ENCODE results near the gene PLEK2. TPM values are rescaled to one million over a fixed set of nuclear protein-coding genes. Genes with fewer than 3 reads are reported as not detected.
"Not testable (repeated sequence)": the region's sequence is repeated elsewhere in the genome, so short reads cannot be mapped to it uniquely, and the experiment has no call there.

The PLEK2 gene
- total and polyA plus RNA-seq, 4 donors, result 0.77 to 1.6 (median 1.0) TPM; not detected in 1

DNA sequence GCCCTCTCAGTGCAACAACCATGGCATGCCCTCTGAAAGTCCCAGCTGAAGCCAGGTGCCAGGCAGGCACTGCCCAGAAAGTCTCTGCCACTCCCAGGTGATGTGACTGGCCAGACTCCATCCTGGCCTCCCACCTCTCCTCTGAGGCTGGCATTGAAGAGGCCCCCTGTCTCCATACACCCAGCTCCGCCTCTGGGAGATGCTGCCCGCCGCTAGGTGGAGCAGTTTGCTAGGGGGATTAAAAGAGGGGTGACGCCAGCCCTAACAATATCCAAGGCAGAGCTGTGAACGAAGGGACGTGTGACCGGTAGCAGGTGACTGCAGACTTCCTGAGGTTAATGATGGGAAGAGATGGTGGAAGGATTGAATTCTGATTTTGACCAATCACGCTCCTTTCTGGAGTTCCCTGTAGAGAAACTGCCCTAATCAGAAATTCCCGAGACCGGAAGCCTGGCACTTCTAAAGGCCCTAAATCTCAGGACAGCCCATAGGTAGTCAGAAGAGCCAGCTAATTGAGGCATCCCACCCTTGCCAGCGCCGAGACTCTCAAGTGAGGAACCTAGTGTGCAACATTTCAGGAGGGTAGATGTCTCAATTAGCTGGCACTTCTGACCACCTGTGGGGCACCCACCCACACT is 8.3 kb upstream of the PLEK2 start:
- H3K4me1 ChIP-seq (ENCODE audit: control insufficient read depth, insufficient read depth, low read length), result no peaks in the 10 kb centered on the region
- peaks cover 2% of the 10 kb centered on the region for H3K27me3 ChIP-seq (ENCODE audit: control insufficient read depth, insufficient read depth, low read length)
- no peaks in the 10 kb centered on the region for H3K36me3 ChIP-seq (ENCODE audit: control insufficient read depth, insufficient read depth, low read length)
- H3K9me3 ChIP-seq (ENCODE audit: control insufficient read depth, insufficient read depth, low read length), result no peaks in the 10 kb centered on the region
- no peak overlapping the region for H3K4me3 ChIP-seq (ENCODE audit: low read depth, low read length)
- H3K27ac ChIP-seq (ENCODE audit: low read depth, low read length), result no peak overlapping the region
- no peak for DNase-seq (ENCODE audit: low read depth in 4 of 6, low spot score in 6 of 6)
- 68% methylated on average over 6 of the region's 12 CpGs for WGBS (ENCODE audit: insufficient coverage)

DNA sequence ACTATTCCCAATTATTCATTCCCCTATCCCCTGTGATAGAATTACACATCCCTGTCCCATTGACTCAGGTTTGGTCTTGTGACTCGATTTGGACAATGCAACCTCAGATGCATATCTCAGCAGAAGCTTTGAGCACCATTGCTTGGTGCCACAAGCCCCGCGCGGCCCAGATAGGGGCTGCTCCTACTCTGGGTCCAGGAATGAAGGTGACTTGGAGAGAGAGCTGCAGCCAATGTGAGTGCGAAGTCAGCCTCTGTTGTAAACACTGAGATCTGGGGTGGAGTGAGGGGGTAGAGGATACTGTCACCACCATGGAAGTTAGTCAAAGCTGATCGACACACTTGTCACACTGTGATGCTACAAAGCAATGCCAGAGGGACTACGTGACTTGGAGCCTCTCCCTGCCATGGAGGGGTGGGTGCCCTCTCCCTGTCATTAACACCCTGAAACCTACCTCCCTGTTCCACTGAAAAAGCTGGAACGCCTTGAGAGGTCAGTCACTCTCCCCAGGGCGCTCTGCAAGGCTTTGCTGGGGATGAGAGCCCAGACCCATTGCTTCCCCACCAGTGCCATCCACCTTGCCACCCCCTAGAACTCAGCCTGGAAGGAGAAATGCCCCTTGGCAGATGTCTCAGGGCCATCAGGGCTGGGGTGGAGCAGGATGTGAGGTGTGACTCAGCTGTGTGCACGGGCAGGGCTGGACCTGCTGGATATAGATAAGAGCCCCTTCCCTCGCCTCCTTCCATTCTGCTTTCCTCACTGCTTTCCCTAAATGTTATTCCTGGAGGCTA is 6.6 kb upstream of the PLEK2 start:
- Histone ChIP-seq H3K36me3 (ENCODE audit: control insufficient read depth, insufficient read depth, low read length) (no peaks in the 10 kb centered on the region), H3K4me1 (ENCODE audit: control insufficient read depth, insufficient read depth, low read length) (no peaks in the 10 kb centered on the region), H3K9me3 (ENCODE audit: control insufficient read depth, insufficient read depth, low read length) (no peaks in the 10 kb centered on the region), H3K27ac (ENCODE audit: low read depth, low read length) (no peak overlapping the region), H3K27me3 (ENCODE audit: control insufficient read depth, insufficient read depth, low read length) (peaks cover 2% of the 10 kb centered on the region), H3K4me3 (ENCODE audit: low read depth, low read length) (no peak overlapping the region)
- WGBS (ENCODE audit: insufficient coverage), result 87% methylated on average over 8 of the region's 11 CpGs
- DNase-seq (ENCODE audit: low read depth in 4 of 6, low spot score in 6 of 6), result no peak

DNA sequence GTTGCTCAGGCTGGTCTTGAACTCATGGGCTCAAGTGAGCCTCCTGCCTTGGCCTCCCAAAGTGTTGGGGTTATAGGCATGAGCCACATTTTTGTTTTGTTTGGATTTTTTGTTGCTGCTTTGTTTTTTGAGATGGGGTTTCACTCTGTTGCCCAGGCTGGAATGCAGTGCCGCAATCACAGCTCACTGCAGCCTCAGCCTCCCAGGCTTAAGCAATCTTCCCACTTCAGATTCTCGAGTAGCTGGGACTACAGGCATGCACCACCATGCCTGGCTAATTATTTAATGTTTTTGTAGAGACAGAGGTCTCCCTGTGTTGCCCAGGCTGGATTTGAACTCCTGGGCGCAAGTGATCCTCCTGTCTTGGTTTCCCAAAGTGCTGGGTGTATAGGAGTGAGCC is 5.7 kb upstream of the PLEK2 start:
- no peak for DNase-seq (ENCODE audit: low read depth in 4 of 6, low spot score in 6 of 6)
- H3K4me3 ChIP-seq (ENCODE audit: low read depth, low read length), result no peak overlapping the region
- no peaks in the 10 kb centered on the region for H3K36me3 ChIP-seq (ENCODE audit: control insufficient read depth, insufficient read depth, low read length)
- no peaks in the 10 kb centered on the region for H3K9me3 ChIP-seq (ENCODE audit: control insufficient read depth, insufficient read depth, low read length)
- WGBS (ENCODE audit: insufficient coverage), result 100% methylated on average over 2 of the region's 3 CpGs
- no peak overlapping the region for H3K27ac ChIP-seq (ENCODE audit: low read depth, low read length)
- no peaks in the 10 kb centered on the region for H3K4me1 ChIP-seq (ENCODE audit: control insufficient read depth, insufficient read depth, low read length)
- peaks cover 4% of the 10 kb centered on the region for H3K27me3 ChIP-seq (ENCODE audit: control insufficient read depth, insufficient read depth, low read length)

DNA sequence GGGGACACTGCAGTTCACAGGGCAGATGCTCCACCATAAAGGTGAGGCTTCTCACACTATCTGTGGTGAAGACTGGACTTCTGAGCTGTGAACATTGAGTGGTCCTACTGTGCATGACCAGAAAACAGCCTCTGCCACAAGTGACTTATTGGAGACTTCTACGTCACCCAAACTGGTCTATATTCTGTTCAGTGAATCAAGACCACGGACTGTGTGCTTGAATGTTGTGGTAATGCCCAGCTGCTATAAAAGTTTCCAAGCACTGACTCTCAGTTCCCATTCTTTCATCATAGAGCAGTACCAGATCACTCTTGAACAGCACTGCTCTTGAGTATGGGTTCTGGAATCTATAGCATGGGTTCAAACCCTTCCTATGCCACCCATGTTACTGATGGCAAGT is 4.8 kb upstream of the PLEK2 start:
- H3K9me3 ChIP-seq (ENCODE audit: control insufficient read depth, insufficient read depth, low read length), result no peaks in the 10 kb centered on the region
- H3K36me3 ChIP-seq (ENCODE audit: control insufficient read depth, insufficient read depth, low read length), result no peaks in the 10 kb centered on the region
- H3K4me3 ChIP-seq (ENCODE audit: low read depth, low read length), result no peak overlapping the region
- DNase-seq (ENCODE audit: low read depth in 4 of 6, low spot score in 6 of 6), result no peak
- H3K4me1 ChIP-seq (ENCODE audit: control insufficient read depth, insufficient read depth, low read length), result peaks cover 5% of the 10 kb centered on the region
- 100% methylated on average over 1 of the region's 2 CpGs for WGBS (ENCODE audit: insufficient coverage)
- H3K27me3 ChIP-seq (ENCODE audit: control insufficient read depth, insufficient read depth, low read length), result peaks cover 12% of the 10 kb centered on the region
- H3K27ac ChIP-seq (ENCODE audit: low read depth, low read length), result no peak overlapping the region

DNA sequence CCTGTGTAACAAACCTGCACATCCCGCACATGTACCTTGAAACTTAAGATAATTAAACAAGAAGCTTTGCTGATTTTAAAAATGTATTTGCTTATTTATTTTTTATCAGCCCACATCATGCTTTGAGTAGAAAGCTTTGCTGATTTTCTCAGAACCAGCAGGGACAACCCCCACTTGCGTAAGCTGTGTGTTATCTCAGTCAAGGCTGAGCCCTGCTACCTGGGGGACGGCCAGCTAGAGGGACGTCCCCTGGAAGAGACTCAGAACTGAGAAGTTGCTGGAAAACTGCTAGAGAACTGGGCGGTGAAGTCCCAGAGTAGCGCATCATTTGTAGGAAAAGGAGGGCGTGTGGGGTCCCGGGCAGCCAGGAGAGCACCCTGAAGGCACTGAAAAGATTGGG is 4.1 kb upstream of the PLEK2 start:
- 76% methylated on average over 7 of the region's 8 CpGs for WGBS (ENCODE audit: insufficient coverage)
- Histone ChIP-seq H3K27ac (ENCODE audit: low read depth, low read length) (no peak overlapping the region), H3K27me3 (ENCODE audit: control insufficient read depth, insufficient read depth, low read length) (peaks cover 19% of the 10 kb centered on the region), H3K36me3 (ENCODE audit: control insufficient read depth, insufficient read depth, low read length) (no peaks in the 10 kb centered on the region), H3K9me3 (ENCODE audit: control insufficient read depth, insufficient read depth, low read length) (peaks cover 1% of the 10 kb centered on the region), H3K4me1 (ENCODE audit: control insufficient read depth, insufficient read depth, low read length) (peaks cover 8% of the 10 kb centered on the region), H3K4me3 (ENCODE audit: low read depth, low read length) (no peak overlapping the region)
- DNase-seq (ENCODE audit: low read depth in 4 of 6, low spot score in 6 of 6), result no peak

DNA sequence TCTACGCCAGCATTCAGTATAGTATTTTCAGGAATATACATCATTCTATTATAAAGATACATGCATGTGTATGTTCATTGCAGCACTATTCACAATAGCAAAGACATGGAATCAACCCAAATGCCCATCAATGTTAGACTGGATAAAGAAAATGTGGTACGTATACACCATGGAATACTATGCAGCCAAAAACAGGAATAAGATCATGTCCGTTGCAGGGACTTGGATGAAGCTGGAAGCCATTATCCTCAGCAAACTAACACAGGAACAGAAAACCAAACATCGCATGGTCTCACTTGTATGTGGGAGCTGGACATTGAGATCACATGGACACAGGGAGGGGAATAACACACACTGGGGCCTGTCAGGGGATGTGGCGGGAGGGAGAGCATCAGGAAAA is 3.6 kb upstream of the PLEK2 start:
- no CpG with 5 or more reads among the region's 5 CpGs for WGBS (ENCODE audit: insufficient coverage)
- not testable (repeated sequence) for DNase-seq (ENCODE audit: low read depth in 4 of 6, low spot score in 6 of 6); H3K36me3 ChIP-seq (ENCODE audit: control insufficient read depth, insufficient read depth, low read length); H3K9me3 ChIP-seq (ENCODE audit: control insufficient read depth, insufficient read depth, low read length); H3K27ac ChIP-seq (ENCODE audit: low read depth, low read length); H3K4me3 ChIP-seq (ENCODE audit: low read depth, low read length); H3K4me1 ChIP-seq (ENCODE audit: control insufficient read depth, insufficient read depth, low read length)
- peaks cover 23% of the 10 kb centered on the region for H3K27me3 ChIP-seq (ENCODE audit: control insufficient read depth, insufficient read depth, low read length)

DNA sequence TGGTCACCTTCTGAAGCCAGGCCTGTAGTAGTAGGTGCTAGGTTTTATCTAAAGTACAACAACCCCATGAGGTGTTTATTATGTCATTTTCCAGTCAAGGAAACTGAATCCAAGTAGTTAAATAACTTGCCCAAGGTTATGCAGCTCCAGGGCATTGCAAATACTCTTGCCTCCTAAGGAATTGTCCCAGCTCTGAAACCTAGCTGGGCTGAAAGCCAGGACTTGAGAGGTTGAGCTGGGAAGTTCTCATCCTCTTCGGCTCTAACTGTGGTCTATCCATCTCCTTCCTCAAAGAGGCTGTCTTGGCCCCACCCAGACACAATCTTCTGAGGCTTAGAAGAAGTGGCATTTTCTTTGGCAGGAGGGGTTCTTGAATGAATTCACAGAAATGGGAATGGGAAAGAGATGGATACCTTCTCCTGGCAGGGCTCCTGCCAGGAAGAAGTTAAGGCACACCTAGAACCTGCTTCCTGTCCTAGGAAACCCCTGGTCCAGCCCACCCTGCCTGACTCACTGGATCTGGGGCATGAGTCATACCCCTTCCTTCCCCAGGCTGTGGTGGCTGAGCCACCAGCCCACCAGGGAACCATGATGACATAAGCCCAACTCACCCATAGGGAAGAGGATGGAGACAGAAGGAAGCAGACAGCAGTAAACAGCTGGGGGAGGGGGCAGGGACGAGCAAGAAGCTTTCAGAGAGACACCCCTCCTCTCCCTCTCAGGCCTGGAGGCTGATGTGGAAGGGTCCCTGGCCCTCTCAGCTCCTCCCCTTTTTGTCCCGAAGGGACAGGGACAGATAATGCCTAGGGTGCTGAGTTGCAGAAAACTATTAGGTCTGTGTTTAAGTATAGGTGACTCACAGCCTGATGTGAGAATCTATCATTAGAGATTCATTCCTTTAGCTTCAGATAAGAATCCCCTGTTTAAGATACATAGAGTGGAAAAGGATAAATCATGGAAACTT is 2.1 kb upstream of the PLEK2 start:
- Histone ChIP-seq H3K27ac (ENCODE audit: low read depth, low read length) (no peak overlapping the region), H3K4me1 (ENCODE audit: control insufficient read depth, insufficient read depth, low read length) (peaks cover 8% of the 10 kb centered on the region), H3K9me3 (ENCODE audit: control insufficient read depth, insufficient read depth, low read length) (peaks cover 1% of the 10 kb centered on the region), H3K4me3 (ENCODE audit: low read depth, low read length) (no peak overlapping the region), H3K36me3 (ENCODE audit: control insufficient read depth, insufficient read depth, low read length) (no peaks in the 10 kb centered on the region), H3K27me3 (ENCODE audit: control insufficient read depth, insufficient read depth, low read length) (peaks cover 27% of the 10 kb centered on the region)
- WGBS (ENCODE audit: insufficient coverage), result no CpG with 5 or more reads among the region's 3 CpGs
- no peak for DNase-seq (ENCODE audit: low read depth in 4 of 6, low spot score in 6 of 6)

DNA sequence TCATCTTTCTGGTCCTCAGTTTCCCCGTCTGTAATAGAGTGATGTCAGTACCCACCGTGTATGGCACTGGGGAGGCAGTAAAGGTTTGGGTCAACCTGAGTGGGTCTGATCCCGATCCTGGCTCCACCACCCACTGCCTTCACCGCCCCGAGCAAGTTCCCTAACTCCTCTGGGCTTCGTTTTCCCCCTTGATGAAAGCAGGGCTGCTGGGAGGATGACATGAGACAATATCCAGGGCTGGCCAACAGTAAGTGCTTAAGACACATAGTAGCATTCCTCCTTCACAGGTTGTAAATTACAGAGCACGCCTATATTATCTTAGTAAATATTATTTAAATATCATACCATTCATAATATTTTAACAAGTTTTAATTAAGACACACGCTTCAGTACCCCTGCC is 595 bp downstream of the PLEK2 start:
- WGBS (ENCODE audit: insufficient coverage), result 73% methylated on average over 4 of the region's 8 CpGs
- H3K9me3 ChIP-seq (ENCODE audit: control insufficient read depth, insufficient read depth, low read length), result peaks cover 1% of the 10 kb centered on the region
- H3K4me1 ChIP-seq (ENCODE audit: control insufficient read depth, insufficient read depth, low read length), result peaks cover 8% of the 10 kb centered on the region
- H3K27me3 ChIP-seq (ENCODE audit: control insufficient read depth, insufficient read depth, low read length), result peaks cover 27% of the 10 kb centered on the region
- H3K27ac ChIP-seq (ENCODE audit: low read depth, low read length), result no peak overlapping the region
- DNase-seq (ENCODE audit: low read depth in 4 of 6, low spot score in 6 of 6), result no peak
- H3K36me3 ChIP-seq (ENCODE audit: control insufficient read depth, insufficient read depth, low read length), result no peaks in the 10 kb centered on the region
- no peak overlapping the region for H3K4me3 ChIP-seq (ENCODE audit: low read depth, low read length)

DNA sequence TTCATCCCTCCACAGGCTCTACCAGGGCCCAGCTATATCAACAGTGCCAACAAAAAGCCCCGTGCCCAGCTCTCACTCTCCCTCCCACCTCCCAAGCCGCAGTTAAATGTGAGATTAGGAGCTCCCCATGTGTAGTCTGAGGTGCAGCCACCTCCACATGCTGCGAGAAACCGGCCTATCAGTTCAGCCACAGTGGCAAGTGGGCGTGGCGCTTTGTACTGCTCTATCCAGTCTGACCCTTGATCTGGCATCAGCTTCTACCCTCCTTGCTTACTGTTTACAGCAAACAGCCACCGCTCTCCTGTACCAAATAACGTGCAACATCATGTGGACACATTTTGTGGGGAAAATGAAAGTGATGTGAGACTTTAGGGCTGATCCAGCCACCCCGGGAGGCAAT is 1.7 kb downstream of the PLEK2 start:
- Histone ChIP-seq H3K27me3 (ENCODE audit: control insufficient read depth, insufficient read depth, low read length) (peaks cover 27% of the 10 kb centered on the region), H3K27ac (ENCODE audit: low read depth, low read length) (no peak overlapping the region), H3K9me3 (ENCODE audit: control insufficient read depth, insufficient read depth, low read length) (peaks cover 1% of the 10 kb centered on the region), H3K4me3 (ENCODE audit: low read depth, low read length) (no peak overlapping the region), H3K4me1 (ENCODE audit: control insufficient read depth, insufficient read depth, low read length) (peaks cover 8% of the 10 kb centered on the region), H3K36me3 (ENCODE audit: control insufficient read depth, insufficient read depth, low read length) (no peaks in the 10 kb centered on the region)
- no peak for DNase-seq (ENCODE audit: low read depth in 4 of 6, low spot score in 6 of 6)
- 79% methylated on average over 6 of the region's 9 CpGs for whole genome bisulfite sequencing (ENCODE audit: insufficient coverage)

Data from spinal cord (tissue), 10 donors.